ENCODE measurements around the gene TH.
"Not testable (repeated sequence)": the region's sequence is repeated elsewhere in the genome, so short reads cannot be mapped to it uniquely, and the experiment has no call there.

TH gene

DNA sequence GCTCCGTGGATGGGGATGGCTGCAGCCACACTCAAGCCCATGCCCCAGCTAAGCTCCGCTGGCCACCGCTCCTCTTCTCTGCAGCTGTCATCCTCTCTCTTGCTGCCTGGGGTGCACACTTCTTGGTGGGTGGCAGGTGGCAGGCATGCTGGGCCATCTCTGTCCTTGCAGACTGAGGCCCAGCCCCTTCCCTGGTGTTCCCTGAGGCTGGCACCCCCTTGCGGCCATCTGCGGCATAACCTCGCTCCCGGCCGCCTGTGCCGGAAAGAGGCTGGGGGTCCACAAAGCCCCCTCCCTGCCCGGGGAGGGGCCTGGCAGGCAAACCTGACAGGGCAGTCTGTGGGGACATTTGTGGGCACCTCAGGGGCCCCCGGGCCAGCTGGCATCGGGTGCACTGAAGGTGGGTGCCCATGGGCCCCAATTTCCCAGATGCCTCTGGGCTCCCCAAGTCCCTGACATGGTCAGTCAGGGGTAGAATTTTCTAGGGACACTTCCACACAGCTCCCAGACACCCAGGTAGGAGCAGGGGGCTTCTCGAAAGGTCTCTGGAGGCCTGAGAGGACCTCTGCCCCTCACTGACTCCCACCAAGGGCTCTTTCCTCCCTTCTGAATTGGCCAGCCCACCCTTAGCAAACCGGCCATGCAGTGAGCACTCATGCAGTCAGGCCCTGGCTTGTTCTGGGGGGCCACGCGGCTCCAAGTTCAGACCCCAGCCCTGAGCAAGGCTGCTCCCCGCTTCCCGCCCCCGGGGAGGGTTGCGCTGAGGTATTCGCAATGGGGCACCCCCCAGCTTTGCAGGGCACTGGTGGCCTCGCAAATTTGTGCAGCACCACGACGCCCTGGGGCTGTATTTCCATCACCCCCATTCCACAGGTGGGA is 23.5 kb upstream of the TH start:
- DNase-seq = peak; percentile 45

DNA sequence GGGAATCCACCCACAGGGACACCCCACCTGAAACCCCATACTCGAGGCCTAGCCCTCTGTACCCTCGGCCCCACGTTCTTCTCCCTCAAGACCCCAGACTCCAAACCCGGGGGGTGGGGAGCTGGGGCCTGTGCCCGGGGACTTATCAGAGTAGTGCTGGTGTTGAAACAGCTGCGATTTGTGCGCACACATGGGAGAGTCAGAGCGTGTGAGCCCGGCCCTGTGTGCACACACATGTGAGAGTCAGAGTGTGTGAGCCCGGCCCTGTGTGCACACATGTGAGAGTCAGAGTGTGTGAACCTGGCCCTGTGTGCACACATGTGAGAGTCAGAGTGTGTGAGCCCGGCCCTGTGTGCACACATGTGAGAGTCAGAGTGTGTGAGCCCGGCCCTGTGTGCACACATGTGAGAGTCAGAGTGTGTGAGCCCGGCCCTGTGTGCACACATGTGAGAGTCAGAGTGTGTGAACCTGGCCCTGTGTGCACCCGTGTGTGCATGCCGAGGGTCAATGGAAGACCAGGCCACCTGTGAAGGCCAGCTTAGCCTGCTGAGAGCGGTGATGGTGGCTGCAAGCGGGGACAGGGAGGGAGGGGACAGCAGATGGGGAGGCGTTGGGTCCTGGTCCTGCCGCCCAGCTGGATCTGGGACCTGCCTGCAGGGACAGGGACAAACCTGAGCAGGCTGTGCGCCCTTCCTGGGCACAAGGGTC is 22.4 kb upstream of the TH start:
- DNase-seq = not testable (repeated sequence)

DNA sequence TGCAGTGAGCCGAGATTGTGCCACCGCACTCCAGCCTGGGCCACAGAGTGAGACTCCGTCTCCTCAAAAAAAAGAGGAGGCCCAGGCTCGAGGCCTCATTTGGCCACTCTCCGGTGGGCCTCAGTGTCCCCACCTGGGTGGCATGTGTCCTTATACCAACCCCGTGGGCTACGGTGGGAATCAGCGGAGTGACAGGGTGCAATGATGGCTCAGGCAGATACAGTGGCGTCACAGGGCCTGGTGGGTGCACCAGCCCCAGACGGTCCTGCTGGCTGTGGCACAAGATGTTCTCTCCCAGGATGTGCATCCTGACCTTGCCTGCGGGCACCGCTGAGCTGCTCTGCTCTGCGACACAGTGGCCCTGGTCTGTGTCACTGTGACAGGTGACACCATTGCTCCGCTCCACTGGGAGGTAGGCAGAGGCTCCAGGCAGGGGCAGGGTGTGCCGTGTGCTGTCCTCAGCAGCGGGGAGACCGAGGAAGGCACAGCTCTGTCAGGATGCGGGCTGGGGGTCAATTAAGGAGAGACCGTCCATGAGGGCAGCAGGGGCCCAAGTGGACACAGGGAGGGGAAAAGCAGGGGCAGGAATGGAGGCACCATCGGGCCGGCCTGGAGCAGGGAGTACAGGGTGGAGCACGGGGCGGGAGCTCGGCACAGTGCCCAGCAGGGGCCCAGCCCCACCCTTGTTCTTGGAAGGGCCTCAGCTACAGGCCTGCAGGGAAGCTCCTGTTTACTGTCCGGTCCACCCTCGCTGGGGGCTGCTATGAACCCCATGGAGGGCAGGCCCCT is 21.7 kb upstream of the TH start:
- DNase-seq = no peak

DNA sequence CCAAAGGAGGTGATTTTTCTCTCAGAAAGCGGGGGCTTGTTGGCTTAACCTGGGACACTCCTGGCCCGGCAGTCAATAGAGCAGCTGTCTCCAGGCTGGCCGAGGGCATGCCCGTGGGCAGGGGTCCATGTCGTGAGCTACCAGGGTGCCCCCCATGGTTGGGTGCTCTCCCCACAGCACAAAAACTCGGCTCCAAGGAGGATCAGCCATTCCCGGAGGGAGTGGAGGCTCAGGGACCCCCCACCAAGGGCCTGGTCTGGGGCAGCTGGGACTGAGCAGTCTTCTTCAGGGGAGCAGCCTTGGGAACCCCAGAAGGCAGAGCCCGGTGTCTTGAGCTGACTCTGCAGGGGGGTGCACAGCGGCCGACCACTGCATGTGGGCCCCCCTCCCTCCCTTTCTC is 20.8 kb upstream of the TH start:
- DNase-seq = no peak

DNA sequence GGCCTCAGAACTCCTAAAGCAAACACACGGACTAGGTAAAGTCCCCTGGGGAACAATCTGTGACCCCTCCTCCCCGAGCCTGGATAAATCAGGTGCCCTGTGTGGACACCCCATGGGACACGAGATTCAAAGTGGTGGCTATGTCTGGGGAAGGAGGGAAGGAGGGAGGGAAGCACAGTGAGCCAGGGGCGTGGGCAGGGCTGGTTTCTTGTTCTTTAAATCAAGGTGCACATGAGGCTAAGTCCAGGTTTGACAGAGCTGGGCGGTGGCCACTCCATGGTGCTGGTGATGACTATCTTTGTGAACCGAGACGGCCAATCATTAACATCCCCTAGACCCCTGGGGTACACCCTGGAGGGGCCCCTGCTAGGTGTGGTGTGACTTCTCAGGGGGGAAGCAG is 20.3 kb upstream of the TH start:
- DNase-seq = no peak

- DNase-seq = no peak
Measured at GRCh38 chr11:2190657-2191471, 19.2 kb upstream of the TH start.

DNA sequence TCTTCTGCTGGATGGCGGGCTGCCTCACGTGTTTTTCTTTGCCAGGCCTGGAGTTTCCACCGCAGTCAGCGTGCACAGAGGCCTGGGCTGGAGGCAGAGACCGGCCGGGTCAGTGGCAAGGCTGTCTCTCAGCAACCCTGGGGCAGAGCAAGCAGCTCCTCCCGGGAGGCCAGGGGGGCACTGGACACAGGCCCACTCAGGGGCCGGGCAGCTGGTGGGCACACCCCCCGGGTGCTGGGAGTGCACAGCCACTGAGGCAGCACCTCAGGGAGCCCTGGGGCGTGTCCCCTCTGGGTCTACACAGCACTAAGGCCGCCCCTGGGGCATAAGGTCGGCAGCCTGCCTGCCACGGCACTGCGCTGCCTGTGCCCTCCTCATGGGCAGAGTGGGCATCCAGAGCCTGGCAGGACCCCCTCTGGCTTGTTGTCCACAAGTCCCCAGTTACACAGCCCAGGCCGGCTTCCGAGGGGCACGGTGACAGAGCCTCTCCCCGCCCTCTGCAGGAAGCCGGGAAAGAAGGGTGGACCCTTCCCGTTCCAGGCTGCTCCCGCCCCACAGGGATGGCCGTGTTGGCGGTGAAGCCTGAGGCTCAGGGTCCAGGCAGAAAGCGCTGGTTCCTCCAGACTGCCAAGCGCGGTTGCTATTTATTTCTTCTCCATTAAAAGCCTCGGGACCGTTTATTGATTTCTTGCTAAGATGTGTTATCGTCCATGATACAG is 18.5 kb upstream of the TH start:
- no peak for DNase-seq

- no peak for DNase-seq
Measured at GRCh38 chr11:2188745-2189144, 17.1 kb upstream of the TH start.

GRCh38 chr11:2187280-2187707 is 15.7 kb upstream of the TH start:
- no peak for DNase-seq

DNA sequence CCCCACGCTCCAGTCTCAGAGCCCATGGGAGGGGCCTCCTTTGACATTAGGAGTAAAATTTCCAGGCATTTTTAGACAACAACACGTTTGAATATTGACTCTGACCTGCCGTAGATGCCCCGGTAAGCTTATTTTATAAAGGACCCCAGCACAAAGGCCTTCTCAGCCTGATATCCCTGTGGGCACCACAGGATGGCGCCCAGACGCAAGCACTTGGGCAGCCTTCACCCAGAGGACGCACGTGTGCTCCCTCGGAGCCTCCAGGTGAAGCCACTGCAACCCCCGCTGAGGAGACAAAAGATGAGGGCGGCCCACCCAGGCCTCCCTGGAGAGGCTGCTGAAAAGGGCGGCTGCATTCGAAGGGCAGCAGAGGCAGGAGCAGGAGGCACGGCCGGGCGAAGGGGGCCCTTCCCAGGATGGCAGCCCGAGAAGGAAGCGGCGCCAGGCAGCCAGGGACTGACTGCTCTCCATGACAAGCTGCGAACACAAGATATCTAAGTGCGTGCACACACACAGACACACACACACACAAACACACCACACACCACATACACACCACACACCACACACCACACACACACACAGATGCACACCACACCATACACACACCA is 15.2 kb upstream of the TH start:
- DNase-seq = peak; percentile 47

DNA sequence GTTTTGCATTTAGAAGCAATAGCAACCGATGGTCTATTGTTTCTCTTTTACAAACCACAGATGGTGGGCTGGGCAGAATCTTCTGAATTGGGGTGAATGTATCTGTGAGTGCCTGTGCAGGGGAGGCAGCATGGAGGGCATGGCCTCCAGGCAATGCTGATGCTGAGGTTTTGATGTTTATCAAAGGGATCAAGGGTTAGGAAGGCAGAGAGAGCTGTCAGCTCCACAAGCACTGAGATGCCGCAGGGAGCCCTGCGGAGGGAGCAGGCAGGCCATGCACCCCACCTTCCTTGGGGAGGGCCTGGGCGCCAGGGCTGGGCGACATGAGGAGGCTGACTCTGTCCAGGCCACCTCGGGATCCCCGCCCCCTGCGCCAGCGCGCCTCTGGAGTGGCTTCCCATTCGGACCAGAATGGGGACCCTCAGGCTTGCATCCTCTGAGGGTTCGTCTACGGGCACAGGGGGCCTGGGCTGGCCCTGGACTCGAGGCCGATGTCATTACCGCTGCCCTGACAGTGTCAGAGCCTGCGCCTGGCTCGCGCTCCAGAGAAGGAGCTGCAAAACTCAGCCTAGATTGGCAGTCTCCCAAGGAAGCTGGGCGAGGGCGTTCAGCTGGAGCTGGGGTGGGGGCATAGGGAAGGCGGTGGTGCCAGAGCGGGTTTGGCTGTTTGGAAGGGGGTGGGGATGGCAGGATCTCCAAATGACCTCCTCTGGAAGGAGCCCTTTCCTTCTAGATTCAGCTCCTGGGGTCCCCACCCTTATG is 13.9 kb upstream of the TH start:
- DNase-seq = no peak

DNA sequence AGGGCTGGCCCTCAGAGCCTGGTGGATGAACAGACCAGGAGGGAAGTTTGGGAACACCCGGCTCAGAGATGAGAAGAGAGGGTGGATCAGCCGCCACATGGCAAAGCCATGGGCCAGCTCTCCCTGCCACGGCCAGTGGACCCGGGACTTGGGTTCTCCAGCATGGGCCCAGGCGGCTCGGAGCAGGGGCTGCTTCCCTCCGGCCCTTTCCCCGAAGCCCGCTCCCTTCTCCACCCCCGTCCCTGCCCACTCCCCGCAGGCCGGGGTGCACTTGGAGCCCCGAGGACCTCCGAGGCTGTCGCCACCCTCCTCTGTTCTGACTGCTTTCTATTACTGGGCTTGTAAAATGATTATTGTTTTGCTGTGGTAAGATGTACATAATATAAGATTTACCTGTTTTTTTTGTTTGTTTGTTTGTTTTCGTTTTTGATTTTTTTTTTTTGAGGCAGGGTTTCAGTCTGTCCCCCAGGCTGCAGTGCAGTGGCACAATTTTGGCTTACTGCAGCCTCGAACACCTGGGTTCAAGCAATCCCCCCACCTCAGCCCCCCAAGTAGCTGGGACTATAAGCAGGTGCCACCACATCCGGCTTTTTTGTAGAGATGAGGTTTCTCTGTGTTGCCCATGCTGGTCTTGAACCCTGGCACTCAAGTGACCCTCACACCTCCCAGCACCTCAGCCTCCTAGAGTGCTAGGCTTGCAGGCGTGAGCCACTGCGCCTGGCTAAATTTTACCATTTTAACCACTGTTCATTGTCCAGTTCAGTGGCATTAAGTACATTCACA is 11.3 kb upstream of the TH start:
- DNase-seq = no peak

- no peak for DNase-seq
Measured at GRCh38 chr11:2182075-2182474, 10.5 kb upstream of the TH start.

GRCh38 chr11:2180789-2181370 is 9.3 kb upstream of the TH start:
- DNase-seq = no peak

DNA sequence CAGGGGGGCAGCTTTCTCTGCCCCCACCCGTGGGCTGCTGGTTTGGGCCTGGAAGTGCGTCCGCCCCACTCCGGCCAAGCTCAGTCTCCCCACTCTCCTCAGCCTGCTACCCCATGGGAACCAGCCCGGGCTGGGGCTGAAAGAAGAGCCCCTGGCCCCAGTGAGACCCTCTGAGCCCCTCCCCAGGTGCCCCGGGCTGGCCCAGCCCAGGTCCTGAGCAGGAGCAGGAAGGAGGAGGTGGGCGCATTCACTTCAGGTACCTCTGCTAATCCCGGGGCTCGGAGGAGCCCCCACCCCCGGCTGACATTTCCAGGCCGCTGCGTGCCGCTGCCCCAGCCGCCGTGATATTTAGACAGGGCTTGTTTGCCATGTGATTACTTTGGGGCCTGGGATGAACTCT is 8.7 kb upstream of the TH start:
- no peak for DNase-seq

- no peak for DNase-seq
Measured at GRCh38 chr11:2179516-2179915, 7.9 kb upstream of the TH start.

DNA sequence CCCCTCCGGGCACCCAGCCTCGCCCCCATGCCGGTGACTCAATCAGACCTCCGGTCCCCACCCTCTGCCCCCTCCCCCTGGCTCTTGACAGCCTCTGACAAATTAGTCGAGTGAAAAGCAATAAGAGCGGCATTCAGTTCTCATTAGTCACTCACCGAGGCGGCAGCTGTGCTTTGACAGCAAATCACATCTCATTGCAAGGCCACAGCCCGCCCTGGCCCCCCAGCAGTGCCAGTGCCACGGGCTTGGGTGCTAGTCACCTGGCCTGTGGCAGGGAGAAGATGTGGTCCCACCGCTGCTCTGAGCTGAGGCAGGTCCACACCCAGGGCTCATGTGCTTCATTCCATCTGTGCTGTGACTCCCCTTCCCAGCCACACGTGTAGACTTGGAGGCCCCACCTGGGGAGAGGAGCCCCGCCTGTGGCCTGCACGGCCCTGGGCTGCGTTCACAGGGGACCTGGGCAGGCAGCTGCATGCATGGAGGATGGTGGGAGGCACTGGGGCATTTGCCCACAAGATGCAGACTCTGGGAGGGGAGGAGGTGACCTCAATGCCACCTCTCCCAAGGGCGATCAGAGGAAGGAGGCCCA is 7.4 kb upstream of the TH start:
- no peak for DNase-seq

DNA sequence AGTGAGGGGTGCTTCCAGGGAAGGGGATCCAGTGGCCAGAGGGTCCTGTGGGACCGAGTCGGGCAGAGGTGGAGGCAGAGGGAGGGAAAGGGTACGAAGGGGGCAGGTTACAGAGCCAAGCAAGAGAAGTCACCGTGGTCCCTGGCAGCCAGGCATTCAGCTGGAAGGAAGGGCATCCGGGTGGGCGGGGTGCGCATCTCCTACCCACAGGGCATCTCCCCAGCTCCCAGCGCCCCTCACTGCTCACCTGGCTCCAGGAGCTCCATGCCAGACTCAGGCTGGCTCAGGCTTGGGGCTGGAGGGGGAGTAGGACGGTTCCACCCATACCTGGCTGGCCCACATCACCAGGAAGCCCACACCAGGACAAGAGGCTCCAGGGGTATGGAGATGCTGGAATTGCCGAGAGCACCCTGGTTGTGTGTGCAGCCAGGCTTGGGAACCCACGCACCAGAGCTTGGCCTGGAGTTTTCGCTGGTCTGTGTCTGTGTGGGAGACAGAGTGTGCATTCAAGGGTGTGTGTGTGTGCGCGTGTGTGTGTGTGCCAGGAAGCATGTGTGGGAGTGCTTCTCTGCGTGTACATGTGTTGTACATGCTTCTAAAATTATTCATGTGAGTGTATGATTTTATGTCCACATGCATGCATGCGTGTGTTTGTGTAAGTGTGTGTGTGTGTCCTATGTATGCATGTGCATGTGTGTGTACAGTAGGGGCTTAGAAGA is 6.6 kb upstream of the TH start:
- DNase-seq = not testable (repeated sequence)
